ENCODE data around the gene ZNF469.
"Not testable (repeated sequence)": the region's sequence is repeated elsewhere in the genome, so short reads cannot be mapped to it uniquely, and the experiment has no call there.

Gene ZNF469

GRCh38 chr16:88393034-88393433 is 10.3 kb downstream of the ZNF469 start:
- no peak for DNase-seq

DNA sequence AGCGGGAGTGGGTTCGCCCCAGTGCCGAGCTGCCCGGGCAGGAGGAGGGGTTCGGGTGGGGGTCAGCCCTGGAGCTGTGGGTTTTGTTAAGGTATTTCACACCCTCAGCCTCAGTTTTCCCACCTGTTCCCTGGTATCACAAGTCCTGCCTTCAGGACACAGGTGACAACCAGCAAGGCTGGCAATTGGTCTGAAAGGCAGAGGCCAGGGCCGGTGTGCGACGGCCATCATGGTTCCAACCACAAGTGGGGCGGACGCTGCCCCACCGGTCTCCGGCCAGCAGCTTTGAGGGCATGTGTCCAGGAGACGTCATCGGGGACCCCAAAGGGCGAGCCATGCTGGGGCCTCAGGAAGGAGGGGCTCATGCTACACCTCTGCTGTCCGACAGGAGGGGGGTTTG is 10.8 kb downstream of the ZNF469 start:
- no peak for DNase-seq

DNA sequence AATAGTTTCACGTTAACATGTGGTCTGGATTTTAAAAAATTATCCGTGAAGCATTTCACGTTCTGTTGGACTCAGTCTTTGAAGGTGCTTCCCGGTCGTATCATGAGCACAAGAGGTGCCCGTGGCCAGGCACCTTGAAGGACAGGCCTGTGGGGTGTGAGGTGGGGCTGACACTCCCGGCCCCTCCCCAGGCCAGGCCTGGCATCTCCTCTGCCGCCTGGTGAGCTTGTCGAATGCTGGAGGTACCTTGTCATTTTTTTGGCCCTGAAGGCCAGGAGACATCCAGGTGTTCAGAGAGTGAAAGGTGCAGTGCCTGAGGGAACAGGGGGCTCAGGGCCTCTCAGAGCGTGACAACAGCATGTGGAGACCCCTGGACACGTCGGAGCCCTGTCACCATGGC is 11.7 kb downstream of the ZNF469 start:
- no peak for DNase-seq

DNA sequence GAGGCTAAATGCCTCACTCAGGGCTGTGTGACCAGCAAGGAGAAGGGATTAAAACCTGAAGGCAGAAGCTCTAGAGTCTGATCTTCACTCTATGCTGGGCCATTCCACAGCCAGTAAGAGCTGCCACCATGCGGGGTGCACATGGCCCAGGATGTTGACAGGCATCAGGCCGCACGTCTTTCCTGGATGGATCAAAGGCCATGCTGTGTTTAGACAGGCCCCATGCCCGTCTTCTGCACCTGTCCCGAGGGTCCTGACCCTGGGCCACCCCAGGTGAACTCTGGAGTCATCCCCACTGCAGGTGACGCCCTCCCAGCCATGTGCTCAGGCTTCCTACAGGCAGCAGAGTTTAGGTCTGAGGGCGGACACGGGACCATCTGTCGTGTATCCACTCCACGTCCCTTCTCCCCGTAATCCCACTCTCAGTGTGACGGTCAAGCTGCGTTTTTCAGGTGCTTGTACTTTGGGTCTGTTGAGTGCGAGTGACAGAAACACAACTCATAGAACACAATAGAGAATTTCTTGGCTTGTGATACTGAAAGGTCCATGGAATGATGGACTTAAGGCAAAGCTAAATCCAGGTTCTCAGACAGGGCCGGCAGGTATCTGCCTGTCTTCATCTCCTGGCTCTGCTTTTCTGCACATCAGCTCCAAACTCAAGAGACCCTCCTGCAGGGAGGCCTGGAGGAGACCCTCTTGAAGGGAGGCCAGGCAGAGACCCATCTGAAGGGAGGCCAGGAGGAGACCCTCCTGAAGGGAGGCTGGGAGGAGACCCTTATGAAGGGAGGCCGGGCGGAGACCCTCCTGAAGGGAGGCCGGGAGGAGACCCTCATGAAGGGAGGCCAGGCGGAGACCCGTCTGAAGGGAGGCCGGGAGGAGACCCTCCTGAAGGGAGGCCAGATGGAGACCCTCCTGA is 13.2 kb downstream of the ZNF469 start:
- DNase-seq, result no peak

GRCh38 chr16:88398170-88398873 is 15.6 kb downstream of the ZNF469 start:
- no peak for DNase-seq

GRCh38 chr16:88398874-88399178 is 16.1 kb downstream of the ZNF469 start:
- DNase-seq, result no peak

DNA sequence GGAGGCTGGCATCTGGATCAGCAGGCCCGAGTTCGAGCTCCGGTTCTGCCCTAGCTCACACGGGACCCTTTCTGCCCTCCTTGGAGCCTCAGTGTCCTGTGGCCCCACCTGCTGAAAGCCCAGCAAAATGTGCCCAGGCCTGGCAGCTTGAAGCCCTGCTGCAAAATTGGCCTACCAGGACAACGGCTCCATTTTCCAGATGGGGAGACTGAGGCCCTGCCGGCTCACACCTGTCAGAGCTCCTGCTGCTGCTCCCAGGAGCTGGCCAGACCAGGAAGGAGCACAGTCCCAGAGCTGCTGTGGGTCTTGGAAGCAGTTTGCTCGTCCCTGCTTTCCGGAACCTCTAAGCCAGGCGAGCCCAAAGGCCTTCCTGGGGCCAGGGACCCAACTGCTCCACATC is 17.4 kb downstream of the ZNF469 start:
- no peak for DNase-seq

DNA sequence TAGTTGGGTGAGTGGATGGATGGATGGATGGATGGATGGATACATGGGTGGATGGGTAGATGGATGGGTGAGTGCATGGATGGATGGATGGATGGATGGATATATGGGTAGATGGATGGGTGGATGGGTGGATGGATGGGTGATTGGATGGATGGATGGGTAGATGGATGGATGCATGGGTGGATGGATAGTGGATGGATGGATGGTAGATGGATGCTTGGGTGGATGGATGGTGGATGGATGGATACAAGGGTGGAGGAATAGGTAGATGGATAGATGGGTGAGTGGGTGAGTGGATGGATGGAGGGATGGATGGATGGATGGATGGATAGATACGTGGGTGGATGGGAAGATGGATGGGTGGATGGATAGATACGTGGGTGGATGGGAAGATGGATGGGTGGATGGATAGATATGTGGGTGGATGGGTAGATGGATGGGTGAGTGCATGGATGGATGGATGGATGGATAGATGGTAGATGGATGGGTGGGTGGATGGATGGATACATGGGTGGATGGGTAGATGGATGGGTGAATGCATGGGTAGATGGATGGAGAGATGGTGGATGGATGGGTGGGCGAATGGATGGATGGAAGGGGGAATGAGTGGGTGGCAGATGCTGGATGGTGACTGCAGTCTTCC is 19.0 kb downstream of the ZNF469 start:
- DNase-seq, result no peak

DNA sequence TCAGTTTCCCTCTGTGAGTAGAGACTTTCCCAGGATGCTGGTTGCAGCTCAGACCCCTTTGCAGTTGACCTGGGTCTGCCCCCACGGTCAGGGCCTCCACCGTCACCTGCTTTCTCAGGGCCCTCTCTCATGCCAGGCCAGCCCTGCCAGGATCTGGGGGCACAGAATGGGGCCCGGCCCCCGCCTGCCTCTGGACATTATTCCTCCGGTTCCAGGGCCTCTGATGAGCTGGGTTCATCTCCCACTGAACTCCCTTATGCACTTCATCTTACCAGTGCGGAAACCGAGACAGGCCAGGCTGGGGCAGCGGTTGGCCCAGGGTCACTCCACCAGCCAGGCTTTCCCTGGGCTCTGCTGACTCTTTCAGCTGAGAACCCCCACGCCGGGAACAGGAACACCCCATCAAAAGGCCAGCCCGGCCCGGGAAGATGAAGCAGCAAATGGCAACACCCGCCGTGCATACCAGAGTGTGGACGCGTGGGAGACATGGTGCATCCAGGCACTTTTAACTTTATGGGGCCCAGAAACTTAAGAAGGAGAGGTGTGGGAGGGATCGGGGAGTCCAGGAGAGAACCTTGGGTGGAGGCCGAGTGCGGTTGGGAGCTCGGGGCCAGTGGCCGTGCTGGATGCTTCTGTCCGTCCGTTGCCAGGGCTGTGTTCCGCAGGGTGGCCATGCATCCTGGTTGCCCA is 19.9 kb downstream of the ZNF469 start:
- DNase-seq, result no peak

- no peak for DNase-seq
These were observed 21.2 kb downstream of the ZNF469 start for GRCh38 chr16:88403794-88404581.

DNA sequence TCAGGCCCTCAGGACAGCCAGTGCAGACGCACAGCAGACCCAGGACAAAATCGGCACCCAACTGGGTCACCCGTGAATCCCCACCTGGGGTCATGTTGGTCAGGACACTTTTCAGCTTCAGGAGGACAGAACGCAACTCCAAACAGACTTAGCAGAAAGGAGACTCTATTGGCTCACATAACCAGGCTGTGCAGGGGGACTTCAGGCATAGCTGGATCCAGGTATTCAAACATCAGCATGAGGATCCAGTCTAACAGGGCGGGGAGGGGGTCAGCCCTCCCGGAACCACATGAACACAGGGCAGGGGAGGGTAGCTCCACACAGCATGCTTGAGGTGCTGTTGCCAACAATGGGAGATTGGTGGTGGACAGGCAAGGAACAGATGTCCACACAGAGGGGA is 22.0 kb downstream of the ZNF469 start:
- no peak for DNase-seq

DNA sequence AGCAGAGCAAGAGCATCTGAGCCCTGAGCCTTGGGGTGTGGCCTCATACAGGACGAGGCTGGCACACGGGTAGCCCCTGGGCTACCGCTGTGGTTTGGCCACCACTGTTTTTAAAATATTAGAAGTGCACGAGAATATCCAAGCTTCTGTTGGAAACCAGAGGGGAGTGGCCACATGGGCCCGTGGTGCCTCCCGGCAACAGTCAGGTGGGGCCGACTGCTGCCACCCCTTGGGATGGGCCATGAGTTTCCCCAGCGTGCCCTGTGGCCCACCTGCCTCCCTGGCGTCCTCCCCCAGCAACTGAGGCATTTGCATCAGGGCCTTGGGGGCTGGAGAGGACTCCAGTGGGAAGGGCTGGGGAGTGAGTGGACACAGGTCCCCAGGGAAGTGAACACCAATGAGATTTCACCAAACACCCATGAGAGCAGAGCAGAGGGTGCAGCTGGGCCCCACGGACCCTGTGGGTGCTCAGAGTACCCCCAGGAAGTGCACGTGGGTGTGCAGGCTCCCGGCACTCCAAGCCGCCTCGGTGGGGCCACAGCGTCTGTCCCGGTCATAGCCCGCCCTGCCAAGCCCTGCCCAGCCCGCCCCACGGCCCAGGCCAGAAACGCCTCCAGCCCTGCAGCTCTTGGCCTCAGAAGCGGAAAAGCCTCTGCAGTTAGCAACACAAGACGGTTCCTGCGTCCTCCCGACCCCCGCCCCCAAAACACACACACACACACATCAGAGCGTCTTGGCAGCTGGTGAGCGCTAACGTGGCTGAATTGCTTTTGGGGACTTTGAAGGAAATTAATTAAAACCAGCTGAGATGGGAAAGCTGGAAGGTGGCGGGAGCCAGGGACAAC is 22.7 kb downstream of the ZNF469 start:
- no peak for DNase-seq

DNA sequence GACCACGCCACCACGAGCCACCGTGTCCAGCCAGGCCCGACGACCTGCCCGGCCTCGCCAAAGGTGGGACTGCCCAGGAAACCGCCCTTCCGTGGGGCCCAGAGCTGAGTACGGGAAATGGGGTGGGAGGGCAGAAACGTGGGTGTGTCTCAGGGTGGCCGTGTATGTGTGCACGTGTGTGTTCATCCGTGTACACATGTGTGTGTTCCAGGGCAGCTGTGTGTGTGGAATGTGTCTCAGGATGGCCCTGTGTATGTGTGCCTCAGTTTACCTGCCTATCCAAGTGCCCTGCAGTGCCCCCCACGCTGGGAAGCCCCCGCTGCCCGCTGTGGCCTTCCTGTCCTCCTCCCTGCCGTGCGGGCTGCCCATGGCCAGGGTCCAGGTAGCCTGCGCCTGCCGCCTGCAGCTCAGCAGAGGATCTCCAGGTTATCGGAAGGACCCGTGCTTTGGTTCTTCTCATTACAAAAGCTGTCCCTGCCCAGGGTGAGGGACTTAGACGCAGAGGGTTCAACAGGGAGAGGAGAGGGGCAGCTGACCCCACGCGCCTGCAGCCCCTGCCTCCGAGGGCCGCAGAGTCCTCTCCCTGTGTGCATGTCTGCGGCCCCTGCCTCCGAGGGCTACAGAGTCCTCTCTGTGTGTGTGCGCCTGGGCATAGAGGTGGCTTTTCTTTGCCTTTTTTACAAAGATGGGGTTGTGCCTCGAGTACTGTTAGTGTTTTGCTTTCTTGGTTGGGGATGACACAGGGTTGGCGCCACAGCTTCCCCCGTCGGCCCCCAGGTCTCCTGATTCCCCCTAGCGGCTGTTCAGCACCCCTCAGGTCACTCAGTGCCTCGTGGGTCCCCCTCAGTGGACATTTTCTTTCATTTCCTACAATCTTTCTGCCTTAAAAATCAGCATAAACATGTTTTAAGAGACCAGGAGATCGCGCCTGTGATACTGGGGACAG is 23.6 kb downstream of the ZNF469 start:
- no peak for DNase-seq

DNA sequence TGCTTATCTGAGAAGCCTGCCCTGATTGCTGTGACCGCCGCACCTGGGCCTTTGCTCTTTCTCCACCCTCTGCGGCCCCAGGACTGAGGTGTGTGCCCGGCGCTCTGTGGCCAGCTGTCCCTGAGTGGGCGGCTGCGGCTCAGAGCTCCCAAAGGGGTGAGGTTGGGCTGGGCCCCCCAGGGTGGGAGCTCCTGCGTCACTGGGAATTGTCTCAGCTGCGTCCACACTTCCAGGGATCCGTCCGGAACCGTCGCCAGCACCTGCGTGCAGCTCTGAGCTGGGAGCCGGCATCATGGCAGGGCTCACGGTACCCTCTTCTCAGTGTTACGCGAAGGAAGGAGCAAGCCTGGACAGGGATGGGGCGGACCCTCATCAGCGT is 24.3 kb downstream of the ZNF469 start:
- DNase-seq, result no peak

DNA sequence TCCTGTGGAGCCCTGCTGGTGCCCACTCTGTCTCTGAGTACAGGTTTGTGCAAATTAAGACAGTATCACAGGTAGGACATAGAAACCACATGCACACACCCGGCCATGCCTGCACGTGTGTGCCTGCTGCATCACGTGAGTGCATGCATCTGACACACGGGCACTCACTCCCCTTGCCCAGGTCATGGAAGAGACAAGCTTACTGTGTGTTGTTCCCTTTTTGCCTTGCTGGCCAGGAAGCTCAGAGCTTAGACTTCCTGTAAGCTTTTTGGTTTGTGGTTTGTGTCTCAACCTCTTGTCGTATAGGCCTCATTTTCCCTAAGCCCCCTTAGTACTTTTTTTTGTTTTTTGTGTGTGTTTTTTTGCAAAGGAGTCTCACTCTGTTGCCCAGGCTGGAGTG is 25.0 kb downstream of the ZNF469 start:
- DNase-seq, result no peak

- no peak for DNase-seq
These were observed 25.9 kb downstream of the ZNF469 start for GRCh38 chr16:88408561-88409142.

GRCh38 chr16:88409296-88410065 is 26.7 kb downstream of the ZNF469 start:
- DNase-seq, result no peak

GRCh38 chr16:88410297-88410968 is 27.7 kb downstream of the ZNF469 start:
- DNase-seq, result not testable (repeated sequence)
